ENCODE measurements around the gene NOP16. TPM values are rescaled to one million over a fixed set of nuclear protein-coding genes. Genes with fewer than 3 reads are reported as not detected.

The NOP16 gene
- polyA plus RNA-seq, 4 donors = 22.5 to 47.6 (median 29.2) TPM

DNA sequence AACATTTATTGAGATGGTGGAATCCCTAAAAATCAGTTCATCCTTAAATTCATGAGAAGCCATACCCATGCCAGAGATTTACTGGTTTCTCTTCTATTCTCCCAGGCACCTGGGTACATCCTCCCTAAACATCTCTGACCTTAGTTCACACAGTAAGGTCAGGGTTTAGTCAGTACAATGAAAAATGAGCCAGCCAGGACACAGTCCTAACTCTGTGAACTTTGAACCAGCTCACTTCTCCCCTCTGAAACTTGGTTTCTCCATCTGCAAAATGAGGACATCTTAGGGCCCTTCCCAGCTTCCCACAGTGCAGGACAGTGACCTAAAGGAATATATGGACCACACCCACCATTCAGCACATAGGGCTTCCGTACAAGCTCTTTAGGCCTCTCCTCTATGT is 1.9 kb downstream of the NOP16 start:
- no peaks in the 10 kb centered on the region for H3K27me3 ChIP-seq (ENCODE audit: control insufficient read depth in 3 of 3, insufficient read depth in 3 of 3, low read length in 3 of 3)
- peaks cover 4 to 12% (median 5%) of the 10 kb centered on the region in 3 donors for H3K4me1 ChIP-seq (ENCODE audit: control insufficient read depth in 3 of 3, insufficient read depth in 2 of 3, low read depth in 1 of 3, low read length in 2 of 3)
- DNase-seq (no peak), FAIRE-seq (no peak)
- H3K27ac ChIP-seq (ENCODE audit: low read depth in 1 of 3, low read length in 2 of 3) = no peak overlapping the region
- H3K4me3 ChIP-seq (ENCODE audit: low read depth in 1 of 3, low read length in 3 of 3) = no peak overlapping the region
- WGBS, 3 donors = 48 to 75% (median 69%) methylated on average over 1 of the region's 1 CpG
- H3K36me3 ChIP-seq (ENCODE audit: control insufficient read depth in 3 of 3, insufficient read depth in 2 of 3, low read depth in 1 of 3, low read length in 3 of 3) = peaks cover 9 to 56% (median 21%) of the 10 kb centered on the region in 3 donors
- no peaks in the 10 kb centered on the region for H3K9me3 ChIP-seq (ENCODE audit: control insufficient read depth in 2 of 2, insufficient read depth in 1 of 2, low read depth in 1 of 2, low read length in 1 of 2)

DNA sequence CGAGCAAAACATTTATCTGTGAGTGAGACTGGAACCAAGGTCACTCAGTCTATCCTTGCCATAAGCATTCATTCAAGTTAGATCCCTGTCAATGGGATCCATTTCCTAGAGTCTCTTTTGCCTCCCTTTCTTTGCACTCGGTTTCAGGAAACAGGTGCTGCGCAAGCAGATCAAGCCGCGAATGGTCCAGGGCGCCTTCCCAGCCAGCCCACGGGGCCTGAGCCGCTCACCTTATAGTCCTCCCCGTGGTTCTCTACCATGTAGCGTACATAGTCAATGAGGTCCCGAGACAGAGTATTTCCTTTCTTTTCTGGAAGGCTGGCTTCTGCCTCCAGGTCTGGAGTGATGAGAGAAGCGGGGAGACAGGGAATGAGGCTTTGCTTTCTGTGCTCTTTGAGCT is 3.4 kb downstream of the NOP16 start:
- no peaks in the 10 kb centered on the region for H3K9me3 ChIP-seq (ENCODE audit: control insufficient read depth in 2 of 2, insufficient read depth in 1 of 2, low read depth in 1 of 2, low read length in 1 of 2)
- H3K4me1 ChIP-seq (ENCODE audit: control insufficient read depth in 3 of 3, insufficient read depth in 2 of 3, low read depth in 1 of 3, low read length in 2 of 3) = peaks cover 4 to 12% (median 5%) of the 10 kb centered on the region in 3 donors
- no peaks in the 10 kb centered on the region for H3K27me3 ChIP-seq (ENCODE audit: control insufficient read depth in 3 of 3, insufficient read depth in 3 of 3, low read length in 3 of 3)
- DNase-seq = no peak
- H3K27ac ChIP-seq (ENCODE audit: low read depth in 1 of 3, low read length in 2 of 3) = no peak overlapping the region
- peaks cover 9 to 53% (median 21%) of the 10 kb centered on the region in 3 donors for H3K36me3 ChIP-seq (ENCODE audit: control insufficient read depth in 3 of 3, insufficient read depth in 2 of 3, low read depth in 1 of 3, low read length in 3 of 3)
- WGBS, 3 donors = 85 to 94% (median 93%) methylated on average over 12 of the region's 12 CpGs
- H3K4me3 ChIP-seq (ENCODE audit: low read depth in 1 of 3, low read length in 3 of 3) = no peak overlapping the region
- FAIRE-seq = no peak

DNA sequence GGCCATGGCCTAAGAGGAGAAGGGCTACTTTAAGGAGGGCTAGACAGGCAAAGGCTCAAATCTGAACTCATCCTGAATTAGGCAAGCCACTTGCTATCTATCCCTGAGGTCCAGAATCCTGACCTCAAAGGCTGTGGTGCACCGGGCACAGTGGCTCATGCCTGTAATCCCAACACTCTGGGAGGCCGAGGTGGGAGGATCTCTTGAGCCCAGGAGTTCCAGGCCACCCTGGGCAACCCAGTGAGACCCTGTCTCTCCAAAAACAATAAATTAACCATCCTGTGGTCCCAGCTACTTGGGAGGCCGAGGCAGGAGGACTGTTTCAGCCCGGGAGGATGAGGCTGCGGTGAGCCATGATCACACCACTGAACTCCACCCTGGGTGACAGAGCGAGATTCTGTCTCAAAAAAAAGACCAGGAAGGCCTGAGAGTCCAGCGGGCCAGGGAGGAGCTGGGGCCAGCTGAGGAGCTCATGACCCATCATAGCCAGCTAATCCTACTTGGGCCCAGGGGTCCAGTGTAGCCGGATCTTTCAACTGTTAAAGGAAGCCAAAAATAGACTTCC is 4.0 kb downstream of the NOP16 start:
- H3K27me3 ChIP-seq (ENCODE audit: control insufficient read depth in 3 of 3, insufficient read depth in 3 of 3, low read length in 3 of 3) = no peaks in the 10 kb centered on the region
- FAIRE-seq (no peak), DNase-seq (no peak)
- H3K36me3 ChIP-seq (ENCODE audit: control insufficient read depth in 3 of 3, insufficient read depth in 2 of 3, low read depth in 1 of 3, low read length in 3 of 3) = peaks cover 9 to 53% (median 21%) of the 10 kb centered on the region in 3 donors
- H3K4me1 ChIP-seq (ENCODE audit: control insufficient read depth in 3 of 3, insufficient read depth in 2 of 3, low read depth in 1 of 3, low read length in 2 of 3) = peaks cover 4 to 9% (median 5%) of the 10 kb centered on the region in 3 donors
- H3K4me3 ChIP-seq (ENCODE audit: low read depth in 1 of 3, low read length in 3 of 3) = no peak overlapping the region
- H3K27ac ChIP-seq (ENCODE audit: low read depth in 1 of 3, low read length in 2 of 3) = no peak overlapping the region
- 92 to 97% (median 93%) methylated on average over 8 of the region's 8 CpGs for WGBS, 3 donors
- H3K9me3 ChIP-seq (ENCODE audit: control insufficient read depth in 2 of 2, insufficient read depth in 1 of 2, low read depth in 1 of 2, low read length in 1 of 2) = no peaks in the 10 kb centered on the region

DNA sequence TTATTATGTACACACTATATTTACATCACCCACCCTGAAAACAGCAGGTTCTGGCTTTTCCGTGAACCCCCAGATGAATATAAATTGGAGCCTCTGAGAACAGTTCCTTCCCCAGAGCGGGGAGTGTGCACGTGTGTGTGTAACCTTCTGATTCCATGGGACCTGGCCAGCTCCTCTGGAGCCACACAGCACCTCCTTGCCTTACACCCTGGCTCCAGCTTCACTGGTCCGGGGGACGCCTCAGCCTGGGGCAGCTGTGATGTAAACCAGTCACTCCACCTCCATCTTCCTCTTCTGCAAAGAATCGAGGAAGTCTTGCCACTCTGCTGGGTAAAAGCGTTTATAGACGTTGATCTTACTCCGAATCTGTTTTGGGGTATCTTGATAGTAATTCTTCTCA is 4.4 kb downstream of the NOP16 start:
- no peak overlapping the region for H3K27ac ChIP-seq (ENCODE audit: low read depth in 1 of 3, low read length in 2 of 3)
- WGBS, 3 donors = 84 to 88% (median 86%) methylated on average over 9 of the region's 9 CpGs
- peaks cover 4 to 9% (median 5%) of the 10 kb centered on the region in 3 donors for H3K4me1 ChIP-seq (ENCODE audit: control insufficient read depth in 3 of 3, insufficient read depth in 2 of 3, low read depth in 1 of 3, low read length in 2 of 3)
- no peaks in the 10 kb centered on the region for H3K9me3 ChIP-seq (ENCODE audit: control insufficient read depth in 2 of 2, insufficient read depth in 1 of 2, low read depth in 1 of 2, low read length in 1 of 2)
- no peaks in the 10 kb centered on the region for H3K27me3 ChIP-seq (ENCODE audit: control insufficient read depth in 3 of 3, insufficient read depth in 3 of 3, low read length in 3 of 3)
- no peak overlapping the region for H3K4me3 ChIP-seq (ENCODE audit: low read depth in 1 of 3, low read length in 3 of 3)
- peaks cover 9 to 53% (median 21%) of the 10 kb centered on the region in 3 donors for H3K36me3 ChIP-seq (ENCODE audit: control insufficient read depth in 3 of 3, insufficient read depth in 2 of 3, low read depth in 1 of 3, low read length in 3 of 3)
- DNase-seq = no peak
- no peak for FAIRE-seq

DNA sequence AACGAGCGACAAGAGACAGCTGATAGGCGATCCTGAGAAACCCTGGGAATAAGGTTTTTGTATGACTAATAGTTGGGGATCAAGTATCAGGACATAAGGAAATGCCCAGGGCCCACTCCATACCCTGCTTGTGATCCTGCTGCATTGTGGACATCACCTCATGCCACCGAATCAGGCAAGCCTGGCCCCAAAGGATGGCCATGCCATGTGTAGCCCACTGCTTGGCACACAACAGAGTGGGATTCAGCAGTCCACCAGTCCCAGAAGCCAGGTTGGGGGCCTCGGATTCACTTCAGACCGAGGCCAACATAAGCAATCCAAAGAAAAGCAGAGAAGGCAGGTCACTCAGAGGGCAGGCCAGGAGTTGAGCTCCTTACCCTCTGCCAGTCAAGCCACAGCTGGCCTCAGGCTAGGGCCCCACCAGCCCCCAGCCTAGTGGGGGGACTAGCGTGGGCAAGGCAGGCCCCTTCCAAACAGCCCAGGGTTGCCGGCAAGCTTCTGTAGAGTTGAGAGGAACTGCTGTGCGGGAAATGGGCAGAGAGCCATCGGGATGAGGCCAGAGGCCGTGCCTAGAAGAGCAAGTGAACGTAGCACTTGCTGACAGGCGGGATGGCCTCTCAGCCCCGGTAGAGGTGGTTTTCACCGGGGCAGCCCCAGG is 5.0 kb downstream of the NOP16 start:
- FAIRE-seq (no peak), DNase-seq (no peak)
- Histone ChIP-seq H3K9me3 (ENCODE audit: control insufficient read depth in 2 of 2, insufficient read depth in 1 of 2, low read depth in 1 of 2, low read length in 1 of 2) (no peaks in the 10 kb centered on the region), H3K36me3 (ENCODE audit: control insufficient read depth in 3 of 3, insufficient read depth in 2 of 3, low read depth in 1 of 3, low read length in 3 of 3) (peaks cover 9 to 53% (median 21%) of the 10 kb centered on the region in 3 donors), H3K27ac (ENCODE audit: low read depth in 1 of 3, low read length in 2 of 3) (no peak overlapping the region), H3K27me3 (ENCODE audit: control insufficient read depth in 3 of 3, insufficient read depth in 3 of 3, low read length in 3 of 3) (no peaks in the 10 kb centered on the region), H3K4me1 (ENCODE audit: control insufficient read depth in 3 of 3, insufficient read depth in 2 of 3, low read depth in 1 of 3, low read length in 2 of 3) (peaks cover 4 to 9% (median 5%) of the 10 kb centered on the region in 3 donors), H3K4me3 (ENCODE audit: low read depth in 1 of 3, low read length in 3 of 3) (no peak overlapping the region)
- WGBS, 3 donors = 85 to 94% (median 92%) methylated on average over 15 of the region's 15 CpGs

DNA sequence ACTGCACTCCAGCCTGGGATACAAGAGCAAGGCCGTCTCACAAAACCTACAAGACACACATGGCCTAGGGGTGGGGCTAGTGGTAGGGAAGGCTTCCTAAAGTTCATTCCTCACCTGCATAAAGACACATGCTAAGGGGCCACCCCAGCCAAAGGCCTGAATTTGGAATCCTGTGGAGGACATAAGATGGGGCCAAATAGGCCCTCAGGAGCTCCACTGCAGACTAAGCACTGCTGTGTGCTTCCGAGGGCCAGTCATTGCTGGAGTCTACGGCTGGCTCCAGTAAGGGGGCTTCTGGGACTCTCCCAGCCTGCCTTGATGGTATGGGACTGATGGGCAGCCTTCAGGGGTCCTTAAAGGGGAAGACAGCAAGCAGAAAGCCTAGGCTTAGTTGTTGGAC is 5.7 kb downstream of the NOP16 start:
- peaks cover 4 to 9% (median 5%) of the 10 kb centered on the region in 3 donors for H3K4me1 ChIP-seq (ENCODE audit: control insufficient read depth in 3 of 3, insufficient read depth in 2 of 3, low read depth in 1 of 3, low read length in 2 of 3)
- H3K9me3 ChIP-seq (ENCODE audit: control insufficient read depth in 2 of 2, insufficient read depth in 1 of 2, low read depth in 1 of 2, low read length in 1 of 2) = no peaks in the 10 kb centered on the region
- H3K27ac ChIP-seq (ENCODE audit: low read depth in 1 of 3, low read length in 2 of 3) = no peak overlapping the region
- H3K4me3 ChIP-seq (ENCODE audit: low read depth in 1 of 3, low read length in 3 of 3) = no peak overlapping the region
- peaks cover 9 to 53% (median 21%) of the 10 kb centered on the region in 3 donors for H3K36me3 ChIP-seq (ENCODE audit: control insufficient read depth in 3 of 3, insufficient read depth in 2 of 3, low read depth in 1 of 3, low read length in 3 of 3)
- 76 to 96% (median 90%) methylated on average over 3 of the region's 3 CpGs for WGBS, 3 donors
- no peaks in the 10 kb centered on the region for H3K27me3 ChIP-seq (ENCODE audit: control insufficient read depth in 3 of 3, insufficient read depth in 3 of 3, low read length in 3 of 3)
- DNase-seq (no peak), FAIRE-seq (no peak)

DNA sequence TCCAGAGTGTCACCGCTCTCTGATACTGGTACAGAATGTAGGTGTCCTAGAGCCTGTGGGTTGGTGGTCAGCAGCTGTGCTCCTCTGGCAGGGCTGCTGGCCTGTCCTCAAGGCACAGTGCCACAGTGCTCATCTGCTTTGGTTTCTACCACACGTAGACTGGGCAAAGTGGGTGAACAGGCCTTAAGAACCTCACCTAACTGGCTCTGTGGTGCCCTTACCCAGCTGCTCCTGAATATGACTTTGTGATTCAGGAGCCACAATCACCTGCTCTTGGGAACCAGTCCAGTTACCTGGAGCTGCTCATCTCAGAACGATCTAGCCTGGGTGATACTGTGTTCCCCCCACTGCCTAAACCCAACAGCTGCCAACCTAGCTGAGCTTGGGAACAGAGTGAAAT is 6.4 kb downstream of the NOP16 start:
- no peaks in the 10 kb centered on the region for H3K9me3 ChIP-seq (ENCODE audit: control insufficient read depth in 2 of 2, insufficient read depth in 1 of 2, low read depth in 1 of 2, low read length in 1 of 2)
- no peak for FAIRE-seq
- H3K4me3 ChIP-seq (ENCODE audit: low read depth in 1 of 3, low read length in 3 of 3) = no peak overlapping the region
- WGBS, 3 donors = 88 to 94% (median 92%) methylated on average over 3 of the region's 3 CpGs
- no peak overlapping the region for H3K27ac ChIP-seq (ENCODE audit: low read depth in 1 of 3, low read length in 2 of 3)
- peaks cover 0 to 2% (median 2%) of the 10 kb centered on the region in 3 donors for H3K4me1 ChIP-seq (ENCODE audit: control insufficient read depth in 3 of 3, insufficient read depth in 2 of 3, low read depth in 1 of 3, low read length in 2 of 3)
- H3K27me3 ChIP-seq (ENCODE audit: control insufficient read depth in 3 of 3, insufficient read depth in 3 of 3, low read length in 3 of 3) = no peaks in the 10 kb centered on the region
- H3K36me3 ChIP-seq (ENCODE audit: control insufficient read depth in 3 of 3, insufficient read depth in 2 of 3, low read depth in 1 of 3, low read length in 3 of 3) = peaks cover 9 to 53% (median 21%) of the 10 kb centered on the region in 3 donors
- no peak for DNase-seq

DNA sequence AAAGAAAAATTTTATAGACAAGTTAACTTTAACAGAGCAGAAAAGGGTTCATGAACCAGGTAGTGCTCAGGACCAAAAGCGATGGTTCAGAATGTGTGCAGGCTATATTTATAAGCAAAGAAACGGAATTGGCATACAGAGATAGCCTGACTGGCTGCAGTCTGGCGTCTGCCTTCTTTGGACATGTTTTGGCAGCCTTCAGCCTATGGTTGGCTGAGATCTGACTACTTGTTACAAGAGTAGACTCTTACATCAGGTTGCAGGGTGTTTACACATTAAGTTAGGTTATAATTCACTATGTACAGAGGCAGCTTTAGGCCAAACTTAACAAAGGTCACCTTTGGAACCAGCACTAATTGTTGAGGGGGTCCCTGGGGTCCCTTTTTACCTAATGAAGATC is 7.0 kb downstream of the NOP16 start:
- Histone ChIP-seq H3K9me3 (ENCODE audit: control insufficient read depth in 2 of 2, insufficient read depth in 1 of 2, low read depth in 1 of 2, low read length in 1 of 2) (no peaks in the 10 kb centered on the region), H3K4me3 (ENCODE audit: low read depth in 1 of 3, low read length in 3 of 3) (no peak overlapping the region), H3K4me1 (ENCODE audit: control insufficient read depth in 3 of 3, insufficient read depth in 2 of 3, low read depth in 1 of 3, low read length in 2 of 3) (no peaks in the 10 kb centered on the region), H3K27ac (ENCODE audit: low read depth in 1 of 3, low read length in 2 of 3) (no peak overlapping the region), H3K36me3 (ENCODE audit: control insufficient read depth in 3 of 3, insufficient read depth in 2 of 3, low read depth in 1 of 3, low read length in 3 of 3) (peaks cover 9 to 51% (median 19%) of the 10 kb centered on the region in 3 donors), H3K27me3 (ENCODE audit: control insufficient read depth in 3 of 3, insufficient read depth in 3 of 3, low read length in 3 of 3) (no peaks in the 10 kb centered on the region)
- 84 to 94% (median 85%) methylated on average over 3 of the region's 3 CpGs for WGBS, 3 donors
- DNase-seq = no peak
- FAIRE-seq = no peak

All from small intestine (tissue), 7 donors.